NB4 (cell line): ENCODE measurements around the gene RNPC3.

Experiments used
- POLR2A ChIP-seq: IDR thresholded peaks from 2 replicates; pipeline ENCODE4 v1.6.1; 2011; ENCODE audit warnings: mild to moderate bottlenecking; ENCODE audit not compliant: insufficient read length; ENCODE audit errors: extremely low read depth
- TF ChIP-seq, protein P1 (sequence below): IDR thresholded peaks from one replicate; pipeline ENCODE4 v1.5.1; 2012; ENCODE audit warnings: low read depth, low read length

GRCh38 chr1:103513711-103514110, 11.8 kb upstream of the RNPC3 start:
- TF ChIP-seq, protein P1, sequence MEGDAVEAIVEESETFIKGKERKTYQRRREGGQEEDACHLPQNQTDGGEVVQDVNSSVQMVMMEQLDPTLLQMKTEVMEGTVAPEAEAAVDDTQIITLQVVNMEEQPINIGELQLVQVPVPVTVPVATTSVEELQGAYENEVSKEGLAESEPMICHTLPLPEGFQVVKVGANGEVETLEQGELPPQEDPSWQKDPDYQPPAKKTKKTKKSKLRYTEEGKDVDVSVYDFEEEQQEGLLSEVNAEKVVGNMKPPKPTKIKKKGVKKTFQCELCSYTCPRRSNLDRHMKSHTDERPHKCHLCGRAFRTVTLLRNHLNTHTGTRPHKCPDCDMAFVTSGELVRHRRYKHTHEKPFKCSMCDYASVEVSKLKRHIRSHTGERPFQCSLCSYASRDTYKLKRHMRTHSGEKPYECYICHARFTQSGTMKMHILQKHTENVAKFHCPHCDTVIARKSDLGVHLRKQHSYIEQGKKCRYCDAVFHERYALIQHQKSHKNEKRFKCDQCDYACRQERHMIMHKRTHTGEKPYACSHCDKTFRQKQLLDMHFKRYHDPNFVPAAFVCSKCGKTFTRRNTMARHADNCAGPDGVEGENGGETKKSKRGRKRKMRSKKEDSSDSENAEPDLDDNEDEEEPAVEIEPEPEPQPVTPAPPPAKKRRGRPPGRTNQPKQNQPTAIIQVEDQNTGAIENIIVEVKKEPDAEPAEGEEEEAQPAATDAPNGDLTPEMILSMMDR, result no peak
- TF ChIP-seq POLR2A, result no peak
